Measurements from ENCODE around the gene RAB27A. TPM values are rescaled to one million over a fixed set of nuclear protein-coding genes. Genes with fewer than 3 reads are reported as not detected.

Gene RAB27A
- total and polyA plus RNA-seq, 2 of the 8 experiments (the other 6 are each of a cell fraction or from before 2014, with no cell fraction given), result 2.3 to 6.5 TPM

DNA sequence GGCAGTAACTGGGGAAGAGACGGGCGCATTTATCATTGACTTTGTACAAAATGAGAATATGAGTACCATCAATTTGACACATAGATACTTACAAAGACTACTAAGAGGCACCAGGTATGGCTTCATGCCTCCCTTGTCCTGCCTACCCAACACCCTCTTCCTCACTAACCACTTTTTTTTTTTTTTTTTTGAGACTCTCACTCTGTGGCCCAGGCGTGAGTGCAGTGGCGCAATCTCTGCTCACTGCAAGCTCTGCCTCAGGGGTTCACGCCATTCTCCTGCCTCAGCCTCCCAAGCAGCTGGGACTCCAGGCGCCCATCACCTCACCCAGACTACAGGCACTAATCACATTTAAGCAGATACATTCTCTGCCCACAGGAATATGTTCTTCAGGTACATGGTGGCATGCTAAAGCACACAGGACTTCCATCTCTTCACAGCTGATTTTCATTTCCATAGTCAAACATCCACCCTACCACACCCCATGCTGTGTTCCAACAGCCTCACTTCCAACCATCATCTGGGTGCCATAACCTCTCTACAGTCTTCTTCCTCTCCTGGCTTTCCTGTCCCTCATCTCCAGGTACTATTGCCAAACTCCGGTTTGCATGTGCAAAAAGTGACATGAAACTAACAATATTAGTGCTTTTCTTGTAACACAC is 41.7 kb downstream of the RAB27A start:
- Histone ChIP-seq H2AK5ac (ENCODE audit: low read depth, low read length) (no peak overlapping the region), H3K23me2 (ENCODE audit: low read depth, low read length) (no peaks in the 10 kb centered on the region), H3K9me3 (ENCODE audit: insufficient read depth in 2 of 2, low read depth in 1 of 2, low read length in 1 of 2) (no peaks in the 10 kb centered on the region), H4K8ac (ENCODE audit: extremely low read depth, insufficient read depth, low read length) (no peak overlapping the region), H3K79me1 (ENCODE audit: low read depth, low read length) (no peaks in the 10 kb centered on the region), H2BK5ac (ENCODE audit: low read depth, low read length) (no peak overlapping the region), H3K4me1 (replicated peaks in 1 of 4; ENCODE audit: control insufficient read depth in 3 of 4, insufficient read depth in 4 of 4, low read length in 3 of 4) (no peaks in the 10 kb centered on the region), H3K23ac (ENCODE audit: insufficient read length) (no peak overlapping the region), H2BK120ac (replicated peaks; ENCODE audit: low read depth, low read length) (no peak overlapping the region), H4K5ac (ENCODE audit: insufficient read length, low read depth, low read length) (no peak overlapping the region), H3K56ac (replicated peaks; ENCODE audit: insufficient read length, low read depth, low read length) (no peak overlapping the region), H3K36me3 (ENCODE audit: control insufficient read depth in 2 of 4, insufficient read depth in 4 of 4, low read length in 3 of 4) (no peaks in the 10 kb centered on the region), H3K79me2 (ENCODE audit: control insufficient read depth in 1 of 2, insufficient read depth in 2 of 2, low read length in 2 of 2) (no peaks in the 10 kb centered on the region), H3K4me2 (ENCODE audit: insufficient read depth in 1 of 2, low read depth in 2 of 2, low read length in 2 of 2) (no peak overlapping the region), H4K91ac (replicated peaks; ENCODE audit: insufficient read length, low read length) (no peak overlapping the region), H3K27me3 (replicated peaks in 1 of 4; ENCODE audit: control insufficient read depth in 3 of 4, extremely low read depth in 1 of 4, insufficient read depth in 3 of 4, low read length in 3 of 4) (no peaks in the 10 kb centered on the region), H2BK20ac (ENCODE audit: low read length) (no peak overlapping the region), H3K14ac (ENCODE audit: insufficient read length) (no peak overlapping the region), H3K18ac (ENCODE audit: extremely low read depth, low read length) (no peak overlapping the region), H3K4me3 (ENCODE audit: extremely low read depth in 1 of 4, insufficient read depth in 2 of 4, low read depth in 3 of 4, low read length in 4 of 4) (no peak overlapping the region), H2BK12ac (ENCODE audit: low read depth, low read length) (no peak overlapping the region), H3K9ac (replicated peaks in 1 of 4; ENCODE audit: extremely low read depth in 1 of 4, low read depth in 3 of 4, low read length in 3 of 4) (no peak overlapping the region), H3K4ac (replicated peaks; ENCODE audit: insufficient read length, low read depth, low read length) (no peak overlapping the region), H2BK15ac (ENCODE audit: low read length) (no peak overlapping the region), H3K27ac (ENCODE audit: low read depth, low read length) (no peak overlapping the region), H2AFZ (ENCODE audit: low read length) (no peak overlapping the region), H4K20me1 (replicated peaks in 1 of 2; ENCODE audit: control insufficient read depth in 1 of 2, insufficient read depth in 2 of 2, low read length in 2 of 2) (no peaks in the 10 kb centered on the region)
- WGBS, 2 experiments (ENCODE audit: extremely low coverage in 1 of 2, insufficient coverage in 1 of 2, insufficient read length in 1 of 2, insufficient replicate concordance in 2 of 2, low coverage in 1 of 2, low lambda C conversion rate in 2 of 2, missing lambda C conversion rate in 1 of 2), result 92% methylated on average over 7 of the region's 7 CpGs; no CpG with 5 or more reads in 1 of the 2 experiments
- ChIA-PET POLR2A (ENCODE audit: partially characterized antibody) (no interaction called here), CTCF (ENCODE audit: partially characterized antibody) (interaction anchor here (0.7 kb wide), 1 partner anchor 10 kb away, joined by 3 read pairs; no protein-coding TSS in a partner anchor)
- FAIRE-seq (no peak), DNase-seq (ENCODE audit: low read depth in 1 of 2, low spot score in 2 of 2) (no peak)
- TF ChIP-seq MAFK (IDR thresholded peaks at IDR 0.05; ENCODE audit: low read depth, low read length) (no peak), BACH1 (IDR thresholded peaks at IDR 0.05; ENCODE audit: low read length) (no peak), EGR1 (IDR thresholded peaks at IDR 0.05; ENCODE audit: borderline replicate concordance, low read depth, low read length) (no peak), SIX5 (IDR thresholded peaks at IDR 0.05; ENCODE audit: low read depth, low read length) (no peak), RAD21 (IDR thresholded peaks at IDR 0.05 in 1 of 2, conservative IDR thresholded peaks at IDR 0.05 in 1 of 2; ENCODE audit: low read depth in 2 of 2, low read length in 2 of 2) (no peak), JUND (IDR thresholded peaks at IDR 0.05; ENCODE audit: low read length) (no peak), TCF12 (IDR thresholded peaks at IDR 0.05; ENCODE audit: low read depth, low read length) (no peak), TAF7 (optimal IDR thresholded peaks at IDR 0.05; ENCODE audit: borderline replicate concordance, low read depth, low read length) (no peak), GABPA (IDR thresholded peaks at IDR 0.05; ENCODE audit: borderline replicate concordance, insufficient read depth, low read length) (no peak), TBP (IDR thresholded peaks at IDR 0.05; ENCODE audit: low read depth, low read length) (no peak)
- TF ChIP-seq, protein P1, sequence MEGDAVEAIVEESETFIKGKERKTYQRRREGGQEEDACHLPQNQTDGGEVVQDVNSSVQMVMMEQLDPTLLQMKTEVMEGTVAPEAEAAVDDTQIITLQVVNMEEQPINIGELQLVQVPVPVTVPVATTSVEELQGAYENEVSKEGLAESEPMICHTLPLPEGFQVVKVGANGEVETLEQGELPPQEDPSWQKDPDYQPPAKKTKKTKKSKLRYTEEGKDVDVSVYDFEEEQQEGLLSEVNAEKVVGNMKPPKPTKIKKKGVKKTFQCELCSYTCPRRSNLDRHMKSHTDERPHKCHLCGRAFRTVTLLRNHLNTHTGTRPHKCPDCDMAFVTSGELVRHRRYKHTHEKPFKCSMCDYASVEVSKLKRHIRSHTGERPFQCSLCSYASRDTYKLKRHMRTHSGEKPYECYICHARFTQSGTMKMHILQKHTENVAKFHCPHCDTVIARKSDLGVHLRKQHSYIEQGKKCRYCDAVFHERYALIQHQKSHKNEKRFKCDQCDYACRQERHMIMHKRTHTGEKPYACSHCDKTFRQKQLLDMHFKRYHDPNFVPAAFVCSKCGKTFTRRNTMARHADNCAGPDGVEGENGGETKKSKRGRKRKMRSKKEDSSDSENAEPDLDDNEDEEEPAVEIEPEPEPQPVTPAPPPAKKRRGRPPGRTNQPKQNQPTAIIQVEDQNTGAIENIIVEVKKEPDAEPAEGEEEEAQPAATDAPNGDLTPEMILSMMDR (IDR thresholded peaks at IDR 0.05; ENCODE audit: control extremely low read depth in 1 of 3, insufficient read depth in 1 of 3, low read depth in 1 of 3, low read length in 3 of 3), result no peak
